SKM-1 (cell line): ENCODE results near the gene PCP2.

Source experiments
- DNase-seq: peaks from one replicate; lab custom pipeline; 2025; ENCODE audit not compliant: unreplicated experiment; lab: John Stamatoyannopoulos, UW

Gene PCP2

DNA sequence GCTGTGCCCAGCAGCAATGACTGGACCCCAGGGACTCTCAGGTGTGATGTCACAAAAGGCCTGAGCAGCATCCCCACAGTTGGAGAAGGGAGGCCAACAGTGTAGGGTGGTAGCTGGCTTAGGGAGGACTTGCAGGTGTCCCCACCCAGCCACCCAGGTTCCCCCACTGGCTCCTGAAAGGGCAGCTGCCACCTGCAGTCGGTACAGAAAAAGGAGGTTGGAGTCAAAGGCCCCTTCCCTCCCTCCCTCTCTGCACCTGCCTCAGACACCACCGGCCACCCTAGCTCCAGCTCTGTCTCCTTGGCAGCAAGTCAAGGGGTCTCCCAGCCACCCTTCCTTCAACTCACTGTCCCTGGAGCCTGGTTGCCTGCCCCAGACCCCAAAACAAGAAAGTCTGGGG lies at the start of gene PCP2:
TSS of gene PCP2 (minus strand) at position 22 of the 400 bp plus-strand sequence. CDS start 262 bp downstream, outside the sequence.
- no peak for DNase-seq

DNA sequence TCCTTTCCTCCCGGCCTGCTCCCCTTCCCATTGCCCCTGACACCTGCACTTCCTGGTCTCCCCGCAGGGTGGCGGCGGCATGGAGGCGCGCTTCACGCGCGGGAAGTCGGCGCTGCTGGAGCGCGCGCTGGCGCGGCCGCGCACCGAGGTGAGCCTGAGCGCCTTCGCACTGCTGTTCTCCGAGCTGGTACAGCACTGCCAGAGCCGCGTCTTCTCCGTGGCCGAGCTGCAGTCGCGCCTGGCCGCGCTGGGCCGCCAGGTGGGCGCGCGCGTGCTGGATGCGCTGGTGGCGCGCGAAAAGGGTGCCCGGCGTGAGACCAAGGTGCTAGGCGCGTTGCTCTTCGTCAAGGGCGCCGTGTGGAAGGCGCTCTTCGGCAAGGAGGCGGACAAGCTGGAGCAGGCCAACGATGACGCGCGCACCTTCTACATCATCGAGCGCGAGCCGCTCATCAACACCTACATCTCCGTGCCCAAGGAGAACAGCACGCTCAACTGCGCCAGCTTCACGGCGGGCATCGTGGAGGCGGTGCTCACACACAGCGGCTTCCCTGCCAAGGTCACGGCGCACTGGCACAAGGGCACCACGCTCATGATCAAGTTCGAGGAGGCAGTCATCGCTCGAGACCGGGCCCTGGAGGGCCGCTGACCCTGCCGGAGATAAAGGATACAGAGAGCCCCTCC lies 48.8 kb upstream of the PCP2 start:
- DNase-seq = no peak

DNA sequence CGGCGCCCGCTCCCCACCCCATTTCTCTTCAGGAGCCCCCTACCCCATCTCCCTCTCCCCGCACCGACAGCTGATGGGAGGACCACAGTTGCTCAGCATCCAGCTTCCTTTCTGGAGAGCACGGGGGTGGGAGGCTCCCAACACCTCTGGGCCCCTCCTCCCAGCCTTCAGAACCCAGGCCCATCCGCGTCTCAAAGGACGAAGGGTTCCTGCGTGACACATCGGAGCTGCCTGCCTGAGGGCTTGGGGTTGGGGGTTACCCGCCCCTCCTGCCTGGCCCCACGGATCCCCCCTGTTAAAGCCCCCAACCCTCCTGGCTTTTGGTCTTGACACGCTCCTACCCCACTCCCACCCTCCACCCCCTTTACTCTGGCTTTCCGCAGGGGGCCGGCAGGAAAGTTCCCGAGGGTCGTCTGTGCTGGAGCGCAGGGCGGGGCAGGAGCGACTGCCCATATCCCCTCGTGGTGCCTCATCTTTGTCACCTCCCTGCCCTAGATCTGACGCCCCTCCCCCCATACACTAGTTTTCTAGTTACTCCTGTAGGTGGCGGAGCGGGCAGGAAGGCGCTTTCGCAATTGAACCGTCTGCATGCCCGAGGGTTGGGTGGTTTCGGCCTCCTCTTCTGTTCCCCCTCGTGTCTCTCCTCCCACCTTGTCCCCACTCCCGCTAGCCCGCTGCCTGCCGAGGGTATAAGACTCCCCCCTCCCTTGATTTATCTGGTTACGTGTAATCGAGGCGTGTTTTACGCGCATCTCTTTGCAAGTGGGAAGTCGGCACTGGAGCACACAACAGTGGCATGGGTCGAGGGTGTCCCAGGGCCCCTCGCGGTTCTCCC lies 48.0 kb upstream of the PCP2 start:
- peak; percentile 97 for DNase-seq

DNA sequence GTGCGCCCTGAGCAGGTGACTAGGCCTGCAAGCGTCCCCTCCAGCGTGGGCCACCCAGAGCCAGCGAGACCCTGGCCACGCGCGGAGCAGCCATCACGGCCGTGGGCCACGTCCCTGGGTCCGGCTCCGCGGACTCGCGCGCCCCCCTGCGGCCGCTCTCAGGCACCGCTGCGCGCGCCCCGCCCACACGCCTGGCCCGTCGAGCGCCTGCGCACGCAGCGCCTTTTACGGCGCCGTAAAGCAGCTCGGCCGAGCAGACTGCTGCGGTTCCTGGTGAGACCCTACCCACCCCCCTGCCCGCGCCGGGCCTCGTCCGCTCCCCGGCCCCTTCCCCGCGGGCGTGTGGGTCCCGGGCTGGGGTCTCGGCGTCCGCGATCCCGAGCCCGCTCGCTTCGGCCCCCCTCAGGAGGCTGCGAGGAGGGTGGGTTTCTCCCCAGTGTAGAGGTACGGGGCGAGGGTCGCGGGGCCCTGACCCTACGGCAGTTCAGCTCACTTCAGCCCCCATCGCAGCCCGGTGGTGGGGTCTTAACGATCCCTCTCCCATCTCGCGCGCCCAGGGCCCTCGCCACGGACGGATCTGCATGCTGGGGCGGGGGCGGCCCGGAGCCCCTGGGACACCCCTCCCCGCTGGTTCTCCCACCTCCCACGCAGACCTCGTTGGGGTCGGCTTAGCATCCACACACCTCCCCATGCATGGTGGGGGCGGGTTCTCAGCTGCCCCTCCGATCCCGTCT lies 47.3 kb upstream of the PCP2 start, which contains the start of gene TRAPPC5:
TSS of gene TRAPPC5 (plus strand) at position 228 of the 734 bp plus-strand sequence. CDS start 1,421 bp downstream, outside the sequence.
- peak; percentile 61 for DNase-seq

DNA sequence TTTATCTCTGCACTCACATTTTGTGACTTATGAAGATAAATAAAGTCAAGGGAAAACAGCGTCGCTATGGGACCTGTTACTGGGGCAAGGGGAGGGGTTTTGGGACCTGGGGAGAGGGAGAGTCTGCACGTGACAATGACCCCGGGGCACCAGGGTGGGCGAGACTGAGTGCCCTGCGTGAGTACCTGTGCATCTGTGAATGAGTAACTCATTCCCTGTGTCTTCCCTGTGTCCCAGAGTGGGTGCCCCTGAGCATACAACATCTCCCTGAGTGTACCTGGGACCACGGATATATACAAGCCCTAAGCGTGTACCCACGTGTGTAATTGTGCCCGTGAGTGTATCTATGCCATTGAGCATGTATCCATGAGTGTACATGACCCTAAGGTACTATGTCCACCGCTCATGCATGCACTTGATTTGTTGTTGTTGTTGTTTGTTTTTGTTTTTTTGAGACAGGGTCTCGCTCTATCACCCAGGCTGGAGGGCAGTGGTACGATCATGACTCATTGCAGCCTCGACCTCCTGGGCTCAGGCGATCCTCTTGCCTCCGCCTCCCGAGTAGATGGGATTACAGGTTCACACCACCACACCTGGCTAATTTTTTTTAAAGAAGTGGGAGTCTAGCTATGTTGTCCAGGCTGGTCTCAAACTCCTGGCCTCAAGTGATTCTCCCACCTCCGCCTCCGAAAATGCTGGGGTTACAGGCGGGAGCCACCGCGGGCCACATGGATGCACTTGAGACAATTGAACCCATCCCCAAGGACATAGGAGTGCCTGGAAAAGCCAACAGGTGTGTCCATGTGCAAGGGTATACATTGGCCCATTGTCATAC lies 46.5 kb upstream of the PCP2 start:
- no peak for DNase-seq

DNA sequence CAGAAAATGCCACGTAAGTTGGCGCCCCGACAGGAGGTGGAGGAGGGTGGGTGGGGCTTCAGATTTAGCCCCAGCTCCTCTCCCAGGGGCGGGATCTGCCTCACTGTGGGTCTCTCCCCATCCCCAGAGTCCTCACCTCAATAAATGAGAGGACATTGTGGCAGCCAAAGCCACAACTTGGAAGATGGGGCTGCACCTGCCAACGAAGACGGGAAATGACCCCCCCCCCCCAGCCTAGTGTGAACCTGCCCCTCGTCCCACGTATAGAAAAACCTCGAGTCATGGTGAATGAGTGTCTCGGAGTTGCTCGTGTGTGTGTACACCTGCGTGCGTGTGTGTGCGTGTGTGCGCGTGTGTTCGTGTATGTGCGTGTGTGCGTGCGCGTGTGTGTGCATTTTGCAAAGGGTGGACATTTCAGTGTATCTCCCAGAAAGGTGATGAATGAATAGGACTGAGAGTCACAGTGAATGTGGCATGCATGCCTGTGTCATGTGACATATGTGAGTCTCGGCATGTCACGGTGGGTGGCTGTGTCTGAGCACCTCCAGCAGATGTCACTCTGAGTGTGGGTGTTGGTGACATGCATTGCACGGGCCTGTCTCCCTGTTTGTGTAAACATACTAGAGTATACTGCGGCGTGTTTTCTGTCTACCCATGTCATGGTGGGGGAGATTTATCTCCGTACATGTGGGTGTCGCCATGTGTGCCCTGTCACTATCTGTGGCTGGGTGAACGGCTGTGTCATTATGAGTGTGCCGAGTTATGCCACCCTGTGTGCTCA lies 45.6 kb upstream of the PCP2 start:
- no peak for DNase-seq

DNA sequence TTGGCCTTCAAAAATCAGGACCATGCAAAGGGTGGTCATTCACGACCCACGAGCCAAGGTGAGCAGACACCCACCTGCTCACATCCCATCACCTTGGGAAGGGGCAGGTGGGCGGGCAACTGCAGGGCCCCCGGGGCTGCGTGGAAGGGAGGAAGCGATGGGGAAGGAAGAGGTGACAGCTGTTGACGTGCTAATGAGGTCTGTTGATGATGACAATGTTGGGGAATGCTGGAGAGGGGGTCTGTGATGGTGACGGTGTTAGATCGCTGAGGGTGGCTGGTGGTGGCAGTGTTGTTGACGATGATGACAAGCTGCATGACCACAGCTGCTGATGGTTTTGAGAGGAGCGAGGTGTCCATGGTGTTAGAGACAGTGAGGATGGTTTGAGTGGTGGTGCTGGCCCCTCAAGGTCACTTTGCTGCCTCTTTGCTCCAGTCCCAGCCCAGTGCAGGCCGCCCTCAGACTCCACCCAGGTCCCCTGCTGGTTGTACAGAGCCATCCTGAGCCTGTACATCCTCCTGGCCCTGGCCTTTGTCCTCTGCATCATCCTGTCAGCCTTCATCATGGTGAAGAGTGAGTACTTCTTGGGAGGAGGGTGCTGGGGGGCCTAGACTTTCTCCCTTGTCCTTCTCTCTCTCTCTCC lies 44.3 kb upstream of the PCP2 start:
- DNase-seq = no peak

DNA sequence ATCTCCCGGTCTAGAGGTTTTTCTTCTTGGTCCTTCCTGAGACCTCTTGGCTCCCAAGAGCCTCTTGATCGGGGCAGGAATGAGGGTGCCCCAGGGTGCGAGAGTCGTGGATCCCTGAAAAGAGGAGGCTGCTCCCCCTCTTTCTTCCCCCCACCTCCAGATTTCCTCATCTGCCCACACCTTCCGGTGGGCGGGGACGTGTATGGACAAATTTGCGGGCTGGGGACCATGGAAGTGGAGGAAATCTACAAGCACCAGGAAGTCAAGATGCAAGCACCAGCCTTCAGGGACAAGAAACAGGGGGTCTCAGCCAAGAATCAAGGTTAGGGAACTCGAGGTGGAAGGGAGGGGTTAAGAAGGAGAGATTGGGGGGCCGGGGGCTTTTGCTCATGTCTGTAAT lies 43.3 kb upstream of the PCP2 start, which contains the start of gene MCEMP1:
TSS of gene MCEMP1 (plus strand) at position 237 of the 400 bp plus-strand sequence. CDS start at position 268, 31 bp downstream.
- DNase-seq = peak; percentile 74

DNA sequence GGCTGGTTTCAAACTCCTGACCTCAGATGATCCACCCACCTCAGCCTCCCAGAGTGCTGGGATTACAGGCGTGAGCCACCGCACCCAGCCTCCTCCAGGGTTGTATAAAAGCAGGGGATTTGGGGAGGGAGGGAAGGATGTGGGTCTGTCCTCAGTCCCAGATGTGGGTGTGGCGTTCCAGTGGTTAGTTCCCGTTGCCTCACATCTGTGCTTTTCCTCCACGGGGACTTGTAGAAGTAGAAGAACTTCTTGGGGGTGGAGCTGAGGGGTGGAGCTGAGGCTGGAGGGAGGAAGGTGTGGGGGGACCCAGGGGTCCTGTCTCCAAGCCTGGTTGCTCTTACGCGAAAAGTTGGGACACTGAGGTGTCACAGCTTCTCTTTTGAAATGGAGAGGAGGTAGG lies 42.9 kb upstream of the PCP2 start:
- peak; percentile 74 for DNase-seq

DNA sequence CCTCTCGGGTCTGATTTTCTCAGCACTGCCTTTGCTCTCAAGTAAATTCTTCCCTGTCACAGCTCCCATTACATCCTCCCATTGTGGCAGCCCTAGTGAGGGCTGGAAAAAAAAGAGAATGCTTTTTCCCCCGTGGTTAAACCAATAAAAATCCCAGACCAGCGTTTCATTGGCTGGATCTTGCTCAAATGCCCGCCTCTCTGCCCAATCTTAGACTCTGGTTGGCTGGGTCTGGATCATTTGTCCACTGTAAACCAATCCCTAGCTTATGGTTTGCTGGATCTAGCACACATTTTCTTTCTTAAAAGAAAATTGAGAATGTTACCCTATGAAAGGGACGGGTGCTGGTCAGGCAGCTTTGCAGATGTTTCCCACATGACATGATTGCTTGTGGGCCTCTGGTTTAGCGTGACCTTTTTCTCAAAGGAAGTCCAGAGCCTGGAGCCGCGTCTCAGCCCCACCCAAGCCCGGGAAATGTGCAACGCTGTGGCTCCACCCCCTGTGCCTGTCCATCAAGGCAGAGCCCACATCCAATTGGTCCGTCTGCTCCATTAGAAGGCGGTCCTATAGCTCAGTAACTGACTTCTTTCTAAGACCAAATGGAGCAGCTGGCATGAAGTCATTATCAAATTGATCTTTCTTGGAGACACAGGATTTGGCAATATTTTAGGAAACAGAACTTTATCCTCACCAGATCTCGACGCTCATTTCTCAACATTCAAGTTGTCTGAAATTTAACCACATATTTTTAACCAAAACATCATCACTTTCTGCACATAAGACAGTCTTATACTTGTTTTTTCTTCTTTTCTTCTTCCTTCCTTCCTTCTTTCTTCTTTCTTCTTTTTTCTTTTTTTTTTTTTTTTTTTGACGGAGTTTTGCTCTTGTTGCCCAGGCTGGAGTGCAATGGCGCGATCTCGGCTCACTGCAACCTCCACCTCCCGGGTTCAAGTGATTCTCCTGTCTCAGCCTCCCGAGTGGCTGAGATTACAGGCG lies 40.8 kb upstream of the PCP2 start:
- peak; percentile 65 for DNase-seq

DNA sequence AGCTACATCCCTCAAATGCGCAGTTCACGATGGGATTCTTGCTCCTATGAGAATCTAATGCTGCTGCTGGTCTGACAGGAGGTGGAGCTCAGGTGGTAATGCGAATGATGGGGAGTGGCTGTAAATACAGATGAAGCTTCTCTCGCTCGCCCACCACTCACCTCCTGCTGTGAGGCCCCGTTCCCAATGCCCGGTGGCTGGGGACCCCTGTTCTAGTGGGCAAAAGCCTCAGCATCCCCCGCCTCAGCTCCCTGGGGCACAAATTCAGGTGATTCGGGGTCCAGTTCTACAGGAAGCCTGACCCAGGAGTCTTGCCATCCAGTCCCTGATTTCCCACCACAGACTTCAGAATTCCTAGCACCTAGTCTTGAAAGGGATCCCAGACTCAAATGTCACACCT lies 39.0 kb upstream of the PCP2 start:
- no peak for DNase-seq

DNA sequence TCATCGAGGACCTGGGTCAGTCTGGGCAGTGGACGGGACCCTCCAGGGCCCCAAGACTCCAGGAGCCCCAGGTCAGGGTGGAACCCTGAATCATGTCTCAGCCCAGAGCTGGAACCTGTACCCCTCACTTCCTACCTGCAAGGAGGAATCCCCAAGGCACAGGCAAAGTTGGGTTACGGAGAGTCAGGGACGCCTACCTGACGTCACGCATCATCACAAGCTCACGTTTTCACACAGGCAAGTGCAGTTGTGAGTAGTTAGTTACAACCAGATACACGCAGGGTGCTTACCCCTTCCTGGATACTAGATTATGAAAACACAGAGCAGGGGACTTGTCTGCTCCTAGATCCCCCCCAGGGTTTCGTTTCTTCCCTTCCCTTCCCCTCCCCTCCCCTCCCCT lies 37.3 kb upstream of the PCP2 start:
- no peak for DNase-seq

DNA sequence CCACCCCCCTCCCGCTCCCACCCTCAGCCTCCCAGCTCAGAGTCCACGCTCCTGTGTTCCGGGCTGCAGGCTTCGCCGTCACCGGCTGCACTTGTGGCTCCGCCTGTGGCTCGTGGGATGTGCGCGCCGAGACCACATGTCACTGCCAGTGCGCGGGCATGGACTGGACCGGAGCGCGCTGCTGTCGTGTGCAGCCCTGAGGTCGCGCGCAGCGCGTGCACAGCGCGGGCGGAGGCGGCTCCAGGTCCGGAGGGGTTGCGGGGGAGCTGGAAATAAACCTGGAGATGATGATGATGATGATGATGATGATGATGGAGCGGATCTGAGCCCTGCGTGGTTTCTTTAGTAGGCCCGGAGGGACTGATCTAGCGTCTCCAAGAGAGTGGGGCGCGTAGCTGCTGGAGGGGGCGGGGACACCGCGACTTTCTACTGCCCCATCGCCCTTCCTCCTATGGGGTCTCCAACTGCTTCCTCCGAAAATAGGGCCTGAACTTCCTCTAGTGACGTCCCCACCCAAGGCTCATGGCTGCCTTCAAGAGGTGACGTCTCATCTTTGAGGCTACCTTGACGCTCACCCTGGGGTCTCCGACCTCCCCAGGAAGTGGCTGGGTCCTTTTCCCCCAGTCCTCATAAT lies 36.7 kb upstream of the PCP2 start:
- no peak for DNase-seq

DNA sequence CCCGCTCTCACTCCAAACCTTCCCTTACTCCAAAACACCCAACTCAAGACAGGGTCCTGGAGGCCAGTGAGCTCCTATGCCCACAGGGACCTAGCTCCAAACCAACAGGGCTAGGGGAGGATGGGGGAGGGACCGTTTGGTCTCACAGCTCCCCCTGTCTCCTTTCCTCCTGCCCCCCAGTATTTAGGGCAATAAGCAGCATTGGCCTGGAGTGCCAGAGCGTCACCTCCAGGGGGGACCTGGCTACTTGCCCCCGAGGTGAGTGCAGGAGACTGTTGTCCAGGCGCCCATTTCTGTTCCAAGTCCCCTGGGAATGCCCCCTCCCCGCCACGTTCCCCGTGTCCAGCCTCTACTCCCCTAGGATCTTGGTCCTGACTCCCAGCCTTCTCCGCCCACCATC lies 36.1 kb upstream of the PCP2 start:
- DNase-seq = no peak

DNA sequence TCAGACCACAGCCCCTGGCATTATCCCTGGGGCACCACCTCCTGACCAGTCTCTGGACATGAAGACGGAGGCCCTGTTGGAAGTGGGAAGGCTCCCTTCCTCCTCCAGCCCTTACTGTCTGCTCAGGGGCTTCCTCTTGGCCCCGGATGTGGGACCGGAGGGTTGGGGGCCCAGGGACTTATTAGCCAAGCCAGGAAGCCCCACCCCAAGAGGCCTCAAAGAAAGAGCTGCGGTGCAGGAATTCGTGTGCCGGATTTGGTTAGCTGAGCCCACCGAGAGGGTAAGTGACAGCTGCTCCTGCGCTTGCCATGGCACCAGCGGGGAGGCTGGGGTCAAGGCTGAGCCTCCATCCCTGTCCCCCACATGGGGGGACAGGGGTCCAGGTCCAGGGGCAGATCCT lies 35.3 kb upstream of the PCP2 start, which contains the start of gene RETN:
TSS of gene RETN (plus strand) at position 208 of the 400 bp plus-strand sequence. CDS start 278 bp downstream, outside the sequence.
- no peak for DNase-seq

DNA sequence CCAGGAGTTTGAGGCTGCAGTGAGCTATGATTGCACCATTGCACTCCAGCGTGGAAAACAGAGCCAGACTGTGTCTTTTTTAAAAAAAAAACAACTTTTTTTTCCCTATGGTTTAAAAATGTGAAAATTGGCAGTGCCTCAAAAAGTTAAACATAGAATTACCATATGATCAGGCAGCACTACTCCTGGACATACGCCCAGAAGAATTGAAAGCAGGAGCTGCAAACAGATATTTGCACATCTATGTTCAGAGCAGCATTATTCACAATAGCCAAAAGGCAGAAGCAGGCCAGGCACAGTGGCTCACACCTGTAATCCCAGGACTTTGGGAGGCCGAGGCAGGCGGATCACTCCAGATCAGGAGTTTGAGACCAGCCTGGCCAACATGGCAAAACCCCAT lies 31.6 kb upstream of the PCP2 start:
- DNase-seq = no peak

DNA sequence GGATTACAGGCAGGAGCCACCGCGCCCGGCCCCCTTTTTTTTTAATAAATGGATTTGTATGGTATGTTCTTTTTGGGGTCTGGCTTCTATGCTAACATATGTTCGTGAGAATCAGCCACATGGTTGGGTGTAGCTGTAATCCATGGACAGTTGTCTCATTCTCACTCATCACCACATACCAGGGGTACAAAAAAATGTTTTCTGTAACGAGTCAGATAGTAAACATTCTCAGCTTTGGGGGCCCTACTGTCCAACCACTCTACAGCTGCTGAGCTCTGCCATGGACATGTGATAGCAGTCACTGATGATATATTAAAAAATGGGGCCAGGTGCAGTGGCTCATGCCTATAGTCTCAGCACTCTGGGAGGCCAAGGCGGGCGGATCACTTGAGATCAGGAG lies 30.2 kb upstream of the PCP2 start:
- no peak for DNase-seq

DNA sequence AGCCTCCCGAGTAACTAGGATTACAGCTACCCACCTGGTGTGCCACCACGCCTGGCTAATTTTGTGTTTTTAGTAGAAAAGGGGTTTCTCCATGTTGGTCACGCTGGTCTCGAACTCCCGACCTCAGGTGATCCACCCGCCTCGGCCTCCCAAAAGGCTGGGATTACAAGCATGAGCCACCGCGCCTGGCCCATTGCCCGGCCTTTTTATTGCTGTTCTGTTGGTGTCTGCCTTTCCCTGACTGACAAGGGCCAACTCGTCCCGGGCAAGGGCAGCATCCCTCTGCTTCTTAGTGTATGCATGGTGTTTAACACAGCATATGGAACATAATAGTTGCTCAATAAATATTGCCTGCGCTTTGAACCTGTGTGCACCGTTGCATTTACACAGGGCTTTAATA lies 29.1 kb upstream of the PCP2 start:
- no peak for DNase-seq
